OCI-LY1 (cell line): Measurements from ENCODE around the gene MGST3.

Source experiments
- H2AFZ ChIP-seq: fragments of 200-600 bp; sonication (generic), shearing (Covaris generic); 2 replicates; pipeline ENCODE4 v1.6.0; 2014; ENCODE audit warnings: antibody characterized with exemption, mild to moderate bottlenecking, low read length
- H3F3A ChIP-seq: fragments of 200-600 bp; sonication (generic), shearing (Covaris generic); 2 replicates; pipeline ENCODE4 v1.6.0; 2014; ENCODE audit warnings: mild to moderate bottlenecking, antibody characterized with exemption, low read length, moderate library complexity; ENCODE audit not compliant: insufficient read depth
- H3K27ac ChIP-seq: fragments of 200-600 bp; sonication (generic); 2 replicates; pipeline ENCODE4 v1.5.1; 2014; ENCODE audit warnings: low read length, mixed run types, mild to moderate bottlenecking, low read depth; ENCODE audit not compliant: poor library complexity, severe bottlenecking
- H3K27me3 ChIP-seq: fragments of 200-600 bp; sonication (generic); 2 replicates; pipeline ENCODE4 v1.6.0; 2014; ENCODE audit warnings: antibody characterized with exemption, mild to moderate bottlenecking, low read length, moderate library complexity; ENCODE audit not compliant: insufficient read depth
- H3K36me3 ChIP-seq: fragments of 200-600 bp; sonication (generic); 2 replicates; pipeline ENCODE4 v1.6.1; 2014; ENCODE audit warnings: mild to moderate bottlenecking, antibody characterized with exemption, low read length, moderate library complexity, mixed read lengths; ENCODE audit not compliant: insufficient read depth
- H3K4me1 ChIP-seq: fragments of 200-600 bp; sonication (generic); 2 replicates; pipeline ENCODE4 v1.5.1; 2014; ENCODE audit warnings: mild to moderate bottlenecking, low read length, moderate library complexity; ENCODE audit not compliant: insufficient read depth, severe bottlenecking
- H3K4me2 ChIP-seq: fragments of 200-600 bp; sonication (generic), shearing (Covaris generic); 2 replicates; pipeline ENCODE4 v1.6.1; 2014; ENCODE audit warnings: low read length
- H3K4me3 ChIP-seq: fragments of 200-600 bp; sonication (generic); 2 replicates; pipeline ENCODE4 v1.5.1; 2014; ENCODE audit warnings: low read length, low read depth, mild to moderate bottlenecking, mixed read lengths; ENCODE audit not compliant: poor library complexity, severe bottlenecking
- H3K79me2 ChIP-seq: fragments of 200-600 bp; shearing (Covaris generic); 2 replicates; pipeline ENCODE4 v1.6.1; 2016; ENCODE audit warnings: mixed run types, low read length, mixed read lengths; ENCODE audit not compliant: insufficient read depth
- H3K9ac ChIP-seq: fragments of 200-600 bp; sonication (generic), shearing (Covaris generic); 2 replicates; pipeline ENCODE4 v1.6.1; 2014; ENCODE audit warnings: mild to moderate bottlenecking, low read length, mixed read lengths
- H3K9me2 ChIP-seq: fragments of 200-600 bp; sonication (generic), shearing (Covaris generic); 2 replicates; pipeline ENCODE4 v1.6.1; 2014; ENCODE audit warnings: low read depth, mild to moderate bottlenecking, low read length, mixed read lengths
- H3K9me3 ChIP-seq: fragments of 200-600 bp; shearing (Covaris generic); 2 replicates; pipeline ENCODE4 v1.6.1; 2014; ENCODE audit warnings: low read length, mixed read lengths
- H4K20me1 ChIP-seq: fragments of 200-600 bp; sonication (generic), shearing (Covaris generic); 2 replicates; pipeline ENCODE4 v1.6.0; 2016; ENCODE audit warnings: mild to moderate bottlenecking, low read length; ENCODE audit not compliant: insufficient read depth
- CTCF ChIP-seq: fragments of 200-600 bp; sonication (generic), shearing (Covaris generic); IDR thresholded peaks from 2 replicates; pipeline ENCODE4 v1.5.1; 2017; ENCODE audit warnings: mild to moderate bottlenecking, antibody characterized with exemption, low read length, moderate library complexity, mixed read lengths
- EZH2 ChIP-seq: fragments of 200-600 bp; sonication (generic), shearing (Covaris generic); IDR thresholded peaks from 2 replicates; pipeline ENCODE4 v1.8.0; 2017; ENCODE audit warnings: borderline replicate concordance, mixed run types, mild to moderate bottlenecking, antibody characterized with exemption, low read length, moderate library complexity, mixed read lengths

The MGST3 gene

GRCh38 chr1:165688046-165688445 lies 57.0 kb downstream of the MGST3 start:
- Histone ChIP-seq H3K9me2 (no peaks in the 10 kb centered on the region), H3K27ac (no peak overlapping the region), H3K27me3 (no peaks in the 10 kb centered on the region), H3K9me3 (no peaks in the 10 kb centered on the region), H3K9ac (no peak overlapping the region), H3K4me1 (peaks cover 13% of the 10 kb centered on the region), H3K4me3 (no peak overlapping the region), H3F3A (no peaks in the 10 kb centered on the region), H4K20me1 (no peaks in the 10 kb centered on the region), H3K36me3 (peaks cover 38% of the 10 kb centered on the region), H2AFZ (no peak overlapping the region), H3K79me2 (peaks cover 17% of the 10 kb centered on the region; the same call in 1 of the 2 replicates), H3K4me2 (no peak overlapping the region)
- TF ChIP-seq CTCF (no peak), EZH2 (no peak)

GRCh38 chr1:165695031-165695430 lies 64.0 kb downstream of the MGST3 start:
- no peak overlapping the region for H3K9ac ChIP-seq
- no peak overlapping the region for H3K4me3 ChIP-seq
- H3K36me3 ChIP-seq = peaks cover 8% of the 10 kb centered on the region; the same call in 1 of the 2 replicates
- no peaks in the 10 kb centered on the region for H3K9me3 ChIP-seq
- no peaks in the 10 kb centered on the region for H4K20me1 ChIP-seq
- H3F3A ChIP-seq = no peaks in the 10 kb centered on the region
- H3K4me1 ChIP-seq = peaks cover 17% of the 10 kb centered on the region
- H2AFZ ChIP-seq = no peak overlapping the region
- H3K79me2 ChIP-seq = peaks cover 23% of the 10 kb centered on the region
- no peaks in the 10 kb centered on the region for H3K27me3 ChIP-seq
- H3K4me2 ChIP-seq = no peak overlapping the region
- H3K9me2 ChIP-seq = no peaks in the 10 kb centered on the region
- TF ChIP-seq CTCF = no peak
- no peak for TF ChIP-seq EZH2
- H3K27ac ChIP-seq = no peak overlapping the region

GRCh38 chr1:165696625-165697100 lies 65.6 kb downstream of the MGST3 start:
- Histone ChIP-seq H3K9ac (peak overlapping the region; percentile 83; the same call in 1 of the 2 replicates), H4K20me1 (no peaks in the 10 kb centered on the region)

More at GRCh38 chr1:165696625-165697100, 65.6 kb downstream of the MGST3 start:
- Histone ChIP-seq H3K4me1 (peaks cover 17% of the 10 kb centered on the region), H3K27me3 (no peaks in the 10 kb centered on the region), H3K9me2 (no peaks in the 10 kb centered on the region), H3K4me2 (peak overlapping the region; percentile 95), H3K4me3 (peak overlapping the region; percentile 81), H3F3A (no peaks in the 10 kb centered on the region), H3K36me3 (peaks cover 8% of the 10 kb centered on the region; the same call in 1 of the 2 replicates), H3K9me3 (no peaks in the 10 kb centered on the region), H3K79me2 (peaks cover 23% of the 10 kb centered on the region), H3K27ac (no peak overlapping the region), H2AFZ (no peak overlapping the region)
- TF ChIP-seq CTCF (no peak), EZH2 (no peak)
